GM21825 (cell line): Measurements from ENCODE around the gene CAPN5.
"Not testable (repeated sequence)": the region's sequence is repeated elsewhere in the genome, so short reads cannot be mapped to it uniquely, and the experiment has no call there.

Experiments used
- ATAC-seq: cut with Tn5 transposase; IDR thresholded peaks from one replicate; pipeline ENCODE4 v1.9.1; 2021; ENCODE audit warnings: mild to moderate bottlenecking, moderate library complexity; ENCODE audit not compliant: unreplicated experiment

Gene CAPN5

GRCh38 chr11:77095551-77096490 is 29.1 kb downstream of the CAPN5 start:
- ATAC-seq: no peak

GRCh38 chr11:77096591-77097019 is 29.8 kb downstream of the CAPN5 start:
- no peak for ATAC-seq

GRCh38 chr11:77097180-77097579 is 30.4 kb downstream of the CAPN5 start:
- ATAC-seq: not testable (repeated sequence)

- no peak for ATAC-seq
These were observed 33.6 kb downstream of the CAPN5 start for GRCh38 chr11:77100166-77101042.

- no peak for ATAC-seq
These were observed 34.3 kb downstream of the CAPN5 start for GRCh38 chr11:77101043-77101537.

- ATAC-seq: no peak
These were observed 35.8 kb downstream of the CAPN5 start, which contains the start of gene OMP for GRCh38 chr11:77102246-77103210. OMP (plus strand) TSS chr11:77102840; CDS start chr11:77102840, 0 bp downstream.

GRCh38 chr11:77103319-77103718 is 36.5 kb downstream of the CAPN5 start:
- no peak for ATAC-seq

- ATAC-seq: no peak
These were observed 38.0 kb downstream of the CAPN5 start for GRCh38 chr11:77104727-77105126.

GRCh38 chr11:77106321-77106720 is 39.5 kb downstream of the CAPN5 start:
- no peak for ATAC-seq

- ATAC-seq: no peak
These were observed 40.0 kb downstream of the CAPN5 start for GRCh38 chr11:77106759-77107158.

GRCh38 chr11:77107950-77108349 is 41.2 kb downstream of the CAPN5 start:
- ATAC-seq: no peak

- no peak for ATAC-seq
These were observed 41.7 kb downstream of the CAPN5 start for GRCh38 chr11:77108436-77108835.

GRCh38 chr11:77109236-77110019 is 42.7 kb downstream of the CAPN5 start:
- ATAC-seq: no peak

- ATAC-seq: no peak
These were observed 44.1 kb downstream of the CAPN5 start for GRCh38 chr11:77110836-77111235.

GRCh38 chr11:77111277-77111676 is 44.5 kb downstream of the CAPN5 start:
- no peak for ATAC-seq

GRCh38 chr11:77111946-77112345 is 45.2 kb downstream of the CAPN5 start:
- ATAC-seq: no peak

- ATAC-seq: no peak
These were observed 46.0 kb downstream of the CAPN5 start for GRCh38 chr11:77112641-77113381.

GRCh38 chr11:77113382-77114088 is 46.8 kb downstream of the CAPN5 start:
- ATAC-seq: no peak
